Measurements from ENCODE around the gene ARHGEF4. TPM values are rescaled to one million over a fixed set of nuclear protein-coding genes. Genes with fewer than 3 reads are reported as not detected.
A peak's percentile ranks its signal among the peaks of the same experiment; 100 is the strongest.

The ARHGEF4 gene
- total and polyA plus RNA-seq, 4 donors, result 1.1 to 6.9 (median 2.2) TPM

DNA sequence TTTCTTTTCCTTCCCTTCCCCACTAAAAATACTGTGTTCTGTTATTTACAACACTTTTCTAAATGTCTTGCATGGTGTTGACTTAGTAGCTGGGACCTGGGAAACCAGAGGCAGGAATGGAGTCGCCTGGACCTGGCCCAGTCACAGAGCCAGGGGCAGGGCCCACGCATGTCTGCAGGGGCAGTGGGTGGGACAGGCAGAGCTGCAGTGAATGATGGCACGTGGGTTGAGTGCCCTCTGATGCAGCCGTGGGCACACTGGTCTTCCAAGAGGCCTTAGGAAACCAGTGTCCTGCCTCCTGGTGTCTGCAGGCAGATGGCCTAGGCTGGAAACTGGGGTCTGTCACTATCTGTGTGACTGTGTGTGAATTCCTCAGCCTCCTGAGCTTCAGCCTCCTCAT, 46.8 kb downstream of the ARHGEF4 start:
- H3K27ac ChIP-seq (ENCODE audit: low read depth in 1 of 2, low read length in 2 of 2), result no peak overlapping the region
- H3K4me1 ChIP-seq (ENCODE audit: control insufficient read depth in 1 of 2, insufficient read depth in 2 of 2, low read length in 2 of 2), result no peaks in the 10 kb centered on the region
- peaks cover 1% of the 10 kb centered on the region for H3K9me3 ChIP-seq (ENCODE audit: control insufficient read depth, low read length)
- WGBS, 2 donors, result 59 to 65% methylated on average over 4 of the region's 4 CpGs
- ATAC-seq (ENCODE audit: low FRiP score) (no peak), DNase-seq (peak in 1 of 2 donors; percentile 23)
- intact Hi-C loops (cut with DNase I), result no loop called here
- H3K36me3 ChIP-seq (ENCODE audit: control insufficient read depth in 1 of 2, insufficient read depth in 2 of 2, low read length in 1 of 2), result no peaks in the 10 kb centered on the region
- no peak overlapping the region for H3K4me3 ChIP-seq (ENCODE audit: low read length in 2 of 2)
- H3K27me3 ChIP-seq (ENCODE audit: control insufficient read depth in 1 of 2, insufficient read depth in 2 of 2, low read length in 1 of 2), result no peaks in the 10 kb centered on the region

- Histone ChIP-seq H3K36me3 (ENCODE audit: control insufficient read depth in 1 of 2, insufficient read depth in 2 of 2, low read length in 1 of 2) (no peaks in the 10 kb centered on the region), H3K9me3 (ENCODE audit: control insufficient read depth, low read length) (no peaks in the 10 kb centered on the region), H3K4me3 (ENCODE audit: low read length in 2 of 2) (no peak overlapping the region), H3K4me1 (ENCODE audit: control insufficient read depth in 1 of 2, insufficient read depth in 2 of 2, low read length in 2 of 2) (no peaks in the 10 kb centered on the region), H3K27ac (ENCODE audit: low read depth in 1 of 2, low read length in 2 of 2) (no peak overlapping the region), H3K27me3 (ENCODE audit: control insufficient read depth in 1 of 2, insufficient read depth in 2 of 2, low read length in 1 of 2) (no peaks in the 10 kb centered on the region)
- intact Hi-C loops (cut with DNase I), result no loop called here
- peak in 1 of 2 donors; percentile 21 for DNase-seq
- no peak for ATAC-seq (ENCODE audit: low FRiP score)
- WGBS, 2 donors, result 71 to 73% methylated on average over 4 of the region's 4 CpGs
Measured at GRCh38 chr2:130884013-130884412, 47.3 kb downstream of the ARHGEF4 start.

DNA sequence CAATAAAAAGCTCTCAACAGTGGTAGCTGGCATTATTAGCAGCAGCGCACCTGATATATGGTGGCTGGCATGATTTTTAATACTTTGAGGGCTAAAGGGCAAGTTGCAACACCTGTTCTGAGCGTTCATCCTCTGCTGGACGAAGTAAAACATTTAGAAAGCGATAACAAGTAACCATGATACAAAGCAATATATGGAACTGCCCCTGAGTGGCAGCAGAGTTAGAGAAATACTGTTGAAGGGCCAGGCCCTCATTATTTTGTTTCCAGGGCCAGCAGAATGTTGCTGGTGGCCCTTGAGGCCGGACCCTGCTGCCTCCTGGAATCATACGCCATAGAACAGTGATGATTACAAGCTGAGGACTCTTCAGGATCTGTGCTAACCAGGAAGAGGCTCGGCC, 47.8 kb downstream of the ARHGEF4 start:
- WGBS, 2 donors, result 84 to 86% methylated on average over 7 of the region's 7 CpGs
- ATAC-seq (ENCODE audit: low FRiP score), result no peak
- Histone ChIP-seq H3K27ac (ENCODE audit: low read depth in 1 of 2, low read length in 2 of 2) (no peak overlapping the region), H3K27me3 (ENCODE audit: control insufficient read depth in 1 of 2, insufficient read depth in 2 of 2, low read length in 1 of 2) (no peaks in the 10 kb centered on the region), H3K9me3 (ENCODE audit: control insufficient read depth, low read length) (no peaks in the 10 kb centered on the region), H3K36me3 (ENCODE audit: control insufficient read depth in 1 of 2, insufficient read depth in 2 of 2, low read length in 1 of 2) (no peaks in the 10 kb centered on the region), H3K4me1 (ENCODE audit: control insufficient read depth in 1 of 2, insufficient read depth in 2 of 2, low read length in 2 of 2) (no peaks in the 10 kb centered on the region), H3K4me3 (ENCODE audit: low read length in 2 of 2) (no peak overlapping the region)
- intact Hi-C loops (cut with DNase I), result no loop called here
- DNase-seq, result peak in 1 of 2 donors; percentile 3

GRCh38 chr2:130887643-130888042, 50.9 kb downstream of the ARHGEF4 start:
- Histone ChIP-seq H3K27me3 (ENCODE audit: control insufficient read depth in 1 of 2, insufficient read depth in 2 of 2, low read length in 1 of 2) (no peaks in the 10 kb centered on the region), H3K27ac (ENCODE audit: low read depth in 1 of 2, low read length in 2 of 2) (no peak overlapping the region), H3K9me3 (ENCODE audit: control insufficient read depth, low read length) (no peaks in the 10 kb centered on the region), H3K4me3 (ENCODE audit: low read length in 2 of 2) (no peak overlapping the region), H3K4me1 (ENCODE audit: control insufficient read depth in 1 of 2, insufficient read depth in 2 of 2, low read length in 2 of 2) (no peaks in the 10 kb centered on the region), H3K36me3 (ENCODE audit: control insufficient read depth in 1 of 2, insufficient read depth in 2 of 2, low read length in 1 of 2) (no peaks in the 10 kb centered on the region)
- intact Hi-C loops (cut with DNase I), result no loop called here
- peak in 1 of 2 donors; percentile 63 for DNase-seq
- 80 to 82% methylated on average over 6 of the region's 6 CpGs for WGBS, 2 donors
- ATAC-seq (ENCODE audit: low FRiP score), result no peak

GRCh38 chr2:130890941-130891669, 54.4 kb downstream of the ARHGEF4 start:
- Histone ChIP-seq H3K27me3 (ENCODE audit: control insufficient read depth in 1 of 2, insufficient read depth in 2 of 2, low read length in 1 of 2) (no peaks in the 10 kb centered on the region), H3K4me3 (ENCODE audit: low read length in 2 of 2) (no peak overlapping the region), H3K27ac (ENCODE audit: low read depth in 1 of 2, low read length in 2 of 2) (no peak overlapping the region), H3K4me1 (ENCODE audit: control insufficient read depth in 1 of 2, insufficient read depth in 2 of 2, low read length in 2 of 2) (no peaks in the 10 kb centered on the region), H3K9me3 (ENCODE audit: control insufficient read depth, low read length) (no peaks in the 10 kb centered on the region), H3K36me3 (ENCODE audit: control insufficient read depth in 1 of 2, insufficient read depth in 2 of 2, low read length in 1 of 2) (no peaks in the 10 kb centered on the region)
- ATAC-seq (ENCODE audit: low FRiP score) (no peak), DNase-seq (peak in 1 of 2 donors; percentile 60)
- WGBS, 2 donors, result 82% methylated on average over 5 of the region's 5 CpGs
- intact Hi-C loops (cut with DNase I), result no loop called here

- no peaks in the 10 kb centered on the region for H3K4me1 ChIP-seq (ENCODE audit: control insufficient read depth in 1 of 2, insufficient read depth in 2 of 2, low read length in 2 of 2)
- no peak overlapping the region for H3K4me3 ChIP-seq (ENCODE audit: low read length in 2 of 2)
- no peaks in the 10 kb centered on the region for H3K9me3 ChIP-seq (ENCODE audit: control insufficient read depth, low read length)
- DNase-seq, result peak in 1 of 2 donors; percentile 14
- H3K36me3 ChIP-seq (ENCODE audit: control insufficient read depth in 1 of 2, insufficient read depth in 2 of 2, low read length in 1 of 2), result no peaks in the 10 kb centered on the region
- 56 to 58% methylated on average over 4 of the region's 4 CpGs for WGBS, 2 donors
- intact Hi-C loops (cut with DNase I), result no loop called here
- no peak for ATAC-seq (ENCODE audit: low FRiP score)
- H3K27ac ChIP-seq (ENCODE audit: low read depth in 1 of 2, low read length in 2 of 2), result no peak overlapping the region
- no peaks in the 10 kb centered on the region for H3K27me3 ChIP-seq (ENCODE audit: control insufficient read depth in 1 of 2, insufficient read depth in 2 of 2, low read length in 1 of 2)
Measured at GRCh38 chr2:130891966-130892365, 55.3 kb downstream of the ARHGEF4 start.

DNA sequence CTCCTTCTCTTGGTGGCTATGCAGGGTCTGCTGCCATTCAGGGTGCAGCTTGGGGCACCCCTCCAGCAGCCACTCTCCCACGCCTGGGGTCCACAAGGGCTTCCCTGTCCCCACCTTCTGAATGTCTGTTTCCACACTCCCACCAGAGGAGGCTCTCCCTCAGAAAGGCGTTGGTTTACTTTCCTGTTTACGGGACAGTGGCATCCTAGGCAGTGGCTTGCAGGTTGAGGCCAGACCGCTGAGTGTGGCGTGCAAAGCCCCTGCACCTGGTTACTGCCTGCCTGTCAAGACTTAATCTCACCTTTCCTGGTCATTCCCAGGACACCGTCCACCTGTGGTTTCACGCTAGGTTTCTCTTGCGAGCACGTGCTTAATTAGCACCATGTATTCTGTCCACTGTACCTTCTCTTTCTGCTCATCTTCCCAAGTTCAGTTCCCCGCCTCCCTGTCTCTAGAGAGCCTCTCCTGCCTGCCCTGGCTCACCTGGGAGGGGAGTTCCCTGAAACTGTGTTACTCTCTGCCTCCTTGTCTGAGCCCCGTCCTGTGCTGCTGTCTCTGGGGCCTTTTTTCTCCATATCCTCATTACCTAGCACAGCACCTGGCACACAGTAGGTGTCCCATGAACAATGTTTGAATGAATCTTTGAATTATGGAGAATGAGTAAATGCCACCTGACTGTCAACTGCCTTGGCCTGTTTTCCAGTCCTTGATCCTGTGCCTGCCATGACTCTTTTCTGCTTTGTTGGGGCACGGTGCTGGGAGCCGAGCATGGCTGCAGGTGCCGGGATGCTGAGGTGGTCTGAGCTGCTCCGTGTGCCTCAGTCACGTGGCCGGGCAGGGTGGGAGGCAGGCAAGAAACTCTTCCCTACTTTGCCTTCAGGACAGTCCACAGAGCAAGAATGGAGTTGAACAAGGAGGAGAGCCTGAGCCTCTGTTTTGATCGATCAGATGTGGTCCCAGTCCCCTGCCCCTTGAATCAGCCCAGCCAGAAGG, 56.4 kb downstream of the ARHGEF4 start:
- no peak overlapping the region for H3K27ac ChIP-seq (ENCODE audit: low read depth in 1 of 2, low read length in 2 of 2)
- DNase-seq (peak in 1 of 2 donors; percentile 49), ATAC-seq (ENCODE audit: low FRiP score) (no peak)
- intact Hi-C loops (cut with DNase I), result no loop called here
- no peaks in the 10 kb centered on the region for H3K27me3 ChIP-seq (ENCODE audit: control insufficient read depth in 1 of 2, insufficient read depth in 2 of 2, low read length in 1 of 2)
- no peaks in the 10 kb centered on the region for H3K4me1 ChIP-seq (ENCODE audit: control insufficient read depth in 1 of 2, insufficient read depth in 2 of 2, low read length in 2 of 2)
- H3K9me3 ChIP-seq (ENCODE audit: control insufficient read depth, low read length), result no peaks in the 10 kb centered on the region
- WGBS, 2 donors, result 88 to 89% methylated on average over 18 of the region's 18 CpGs
- no peaks in the 10 kb centered on the region for H3K36me3 ChIP-seq (ENCODE audit: control insufficient read depth in 1 of 2, insufficient read depth in 2 of 2, low read length in 1 of 2)
- no peak overlapping the region for H3K4me3 ChIP-seq (ENCODE audit: low read length in 2 of 2)

- Histone ChIP-seq H3K4me1 (ENCODE audit: control insufficient read depth in 1 of 2, insufficient read depth in 2 of 2, low read length in 2 of 2) (no peaks in the 10 kb centered on the region), H3K27ac (ENCODE audit: low read depth in 1 of 2, low read length in 2 of 2) (no peak overlapping the region), H3K36me3 (ENCODE audit: control insufficient read depth in 1 of 2, insufficient read depth in 2 of 2, low read length in 1 of 2) (no peaks in the 10 kb centered on the region), H3K4me3 (ENCODE audit: low read length in 2 of 2) (no peak overlapping the region), H3K27me3 (ENCODE audit: control insufficient read depth in 1 of 2, insufficient read depth in 2 of 2, low read length in 1 of 2) (no peaks in the 10 kb centered on the region), H3K9me3 (ENCODE audit: control insufficient read depth, low read length) (no peaks in the 10 kb centered on the region)
- WGBS, 2 donors, result 81 to 82% methylated on average over 7 of the region's 7 CpGs
- DNase-seq (peak in 1 of 2 donors; percentile 16), ATAC-seq (ENCODE audit: low FRiP score) (no peak)
- intact Hi-C loops (cut with DNase I), result no loop called here
Measured at GRCh38 chr2:130894326-130894942, 57.7 kb downstream of the ARHGEF4 start.

All from aorta (tissue), 5 donors.